Mucosa of rectum (tissue), 2 donors: Measurements from ENCODE around the gene SLC9A9.

ENCODE experiments used
- H3K27ac ChIP-seq, 2 donors: one replicate each; pipeline ENCODE4 v1.7.0; 2013; ENCODE audit warnings: inconsistent platforms in 2 of 2, low read depth in 2 of 2, low read length in 2 of 2
- H3K27me3 ChIP-seq, 2 donors: one replicate each; pipeline ENCODE4 v1.7.0; 2013; ENCODE audit warnings: low read length in 2 of 2; ENCODE audit not compliant: control insufficient read depth in 2 of 2, insufficient read depth in 2 of 2
- H3K36me3 ChIP-seq, 2 donors: one replicate each; pipeline ENCODE4 v1.7.0; 2013; ENCODE audit warnings: low read length in 2 of 2; ENCODE audit not compliant: control insufficient read depth in 2 of 2, insufficient read depth in 2 of 2
- H3K4me1 ChIP-seq, 2 donors: one replicate each; pipeline ENCODE4 v1.7.0; 2013; ENCODE audit warnings: low read length in 2 of 2, mild to moderate bottlenecking in 1 of 2; ENCODE audit not compliant: control insufficient read depth in 2 of 2, insufficient read depth in 2 of 2
- H3K4me3 ChIP-seq, 2 donors: one replicate each; pipeline ENCODE4 v1.7.0; 2013; ENCODE audit warnings: low read length in 2 of 2
- H3K9ac ChIP-seq, 2 donors: one replicate each; pipeline ENCODE4 v1.7.0; 2013; ENCODE audit warnings: low read length in 2 of 2, low read depth in 1 of 2, mild to moderate bottlenecking in 1 of 2
- H3K9me3 ChIP-seq, 2 donors: one replicate each; pipeline ENCODE4 v1.7.0; 2013; ENCODE audit warnings: low read length in 2 of 2; ENCODE audit not compliant: control insufficient read depth in 2 of 2
- donor health status: healthy.
- donor health status: Normal muscosa, but diverticular disease.

SLC9A9 gene

GRCh38 chr3:143298886-143299535 is 549.3 kb downstream of the SLC9A9 start:
- Histone ChIP-seq H3K36me3 (no peaks in the 10 kb centered on the region), H3K4me3 (no peak overlapping the region), H3K27me3 (no peaks in the 10 kb centered on the region), H3K9ac (no peak overlapping the region), H3K27ac (no peak overlapping the region), H3K9me3 (no peaks in the 10 kb centered on the region), H3K4me1 (no peaks in the 10 kb centered on the region)

GRCh38 chr3:143298380-143298779 is 549.9 kb downstream of the SLC9A9 start:
- Histone ChIP-seq H3K4me1 (no peaks in the 10 kb centered on the region), H3K9me3 (no peaks in the 10 kb centered on the region), H3K36me3 (no peaks in the 10 kb centered on the region), H3K27ac (no peak overlapping the region), H3K4me3 (no peak overlapping the region), H3K9ac (no peak overlapping the region), H3K27me3 (no peaks in the 10 kb centered on the region)

DNA sequence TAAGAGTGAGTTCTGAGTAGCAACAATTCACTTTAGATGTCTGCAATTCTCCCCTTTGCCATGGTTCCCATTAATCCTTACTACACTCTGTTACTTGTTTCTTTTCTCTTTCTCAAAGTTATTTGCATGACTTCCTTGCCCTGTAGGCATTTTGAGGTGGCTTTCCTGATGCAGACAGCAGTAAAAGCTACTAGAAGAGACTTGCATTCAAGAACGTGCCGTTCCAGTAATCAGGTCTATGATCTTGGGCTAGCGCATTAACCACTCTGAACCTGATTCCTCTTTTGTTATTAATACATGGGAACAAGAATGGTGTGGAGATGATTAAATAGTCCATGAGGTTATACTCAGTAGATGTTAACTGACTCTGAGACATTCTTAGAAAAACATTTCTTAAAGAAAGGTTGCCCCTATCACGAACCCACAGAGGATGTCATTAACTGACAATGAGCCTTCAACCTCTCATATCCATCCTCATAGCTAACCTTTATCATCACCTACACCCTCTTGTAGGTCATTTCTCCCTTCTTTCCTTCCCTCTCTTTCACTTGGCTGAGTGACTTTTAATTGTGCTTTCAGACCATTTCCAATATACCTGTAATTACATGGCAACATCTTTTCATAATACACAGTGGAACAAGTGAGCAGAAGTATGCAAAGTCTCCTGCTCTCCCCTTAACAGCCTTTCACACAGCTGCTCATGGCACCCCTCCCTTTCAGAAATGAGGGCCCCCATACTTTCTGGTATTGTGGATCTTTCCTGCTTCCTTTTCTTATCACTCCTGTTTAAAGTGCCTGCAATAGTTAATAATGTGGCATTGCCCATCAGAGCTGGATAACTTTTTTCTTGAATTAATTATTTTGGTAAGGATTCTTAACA is 552.8 kb downstream of the SLC9A9 start:
- Histone ChIP-seq H3K27me3 (no peaks in the 10 kb centered on the region), H3K9me3 (no peaks in the 10 kb centered on the region), H3K9ac (no peak overlapping the region), H3K36me3 (no peaks in the 10 kb centered on the region), H3K4me1 (no peaks in the 10 kb centered on the region), H3K4me3 (no peak overlapping the region), H3K27ac (no peak overlapping the region)

- Histone ChIP-seq H3K36me3 (no peaks in the 10 kb centered on the region), H3K27me3 (no peaks in the 10 kb centered on the region), H3K27ac (no peak overlapping the region), H3K9me3 (no peaks in the 10 kb centered on the region), H3K4me1 (no peaks in the 10 kb centered on the region), H3K4me3 (no peak overlapping the region), H3K9ac (no peak overlapping the region)
Measured at GRCh38 chr3:143294188-143294587, 554.1 kb downstream of the SLC9A9 start.

- no peaks in the 10 kb centered on the region for H3K27me3 ChIP-seq
Measured at GRCh38 chr3:143291836-143292447, 556.3 kb downstream of the SLC9A9 start.

DNA sequence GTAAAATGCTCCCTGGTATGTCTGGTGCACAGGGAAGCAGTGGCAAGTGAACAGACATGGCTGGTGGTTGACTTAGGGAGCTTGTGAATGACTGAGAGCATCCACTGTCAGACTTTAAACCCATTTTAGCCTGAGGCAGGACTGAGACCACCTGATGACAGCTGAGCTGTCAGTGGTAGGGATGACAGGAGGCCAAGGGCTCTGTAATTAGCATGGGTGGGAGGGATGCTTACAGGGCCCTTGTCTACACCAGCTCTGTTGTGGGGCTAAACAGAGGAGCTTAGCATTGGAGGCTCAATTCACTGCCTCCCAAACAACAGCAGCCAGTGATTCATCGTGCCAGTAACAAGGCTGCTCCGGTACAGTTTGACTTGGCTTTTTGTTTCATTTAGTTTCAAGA is 559.3 kb downstream of the SLC9A9 start:
- no peaks in the 10 kb centered on the region for H3K36me3 ChIP-seq
- H3K27ac ChIP-seq: no peak overlapping the region
- no peak overlapping the region for H3K9ac ChIP-seq
- H3K4me3 ChIP-seq: no peak overlapping the region
- no peaks in the 10 kb centered on the region for H3K4me1 ChIP-seq
- H3K27me3 ChIP-seq: no peaks in the 10 kb centered on the region
- no peaks in the 10 kb centered on the region for H3K9me3 ChIP-seq

More at GRCh38 chr3:143291836-143292447, 556.3 kb downstream of the SLC9A9 start:
- H3K4me1 ChIP-seq: no peaks in the 10 kb centered on the region
- no peaks in the 10 kb centered on the region for H3K36me3 ChIP-seq
- no peak overlapping the region for H3K27ac ChIP-seq
- no peak overlapping the region for H3K4me3 ChIP-seq
- no peak overlapping the region for H3K9ac ChIP-seq
- H3K9me3 ChIP-seq: no peaks in the 10 kb centered on the region

DNA sequence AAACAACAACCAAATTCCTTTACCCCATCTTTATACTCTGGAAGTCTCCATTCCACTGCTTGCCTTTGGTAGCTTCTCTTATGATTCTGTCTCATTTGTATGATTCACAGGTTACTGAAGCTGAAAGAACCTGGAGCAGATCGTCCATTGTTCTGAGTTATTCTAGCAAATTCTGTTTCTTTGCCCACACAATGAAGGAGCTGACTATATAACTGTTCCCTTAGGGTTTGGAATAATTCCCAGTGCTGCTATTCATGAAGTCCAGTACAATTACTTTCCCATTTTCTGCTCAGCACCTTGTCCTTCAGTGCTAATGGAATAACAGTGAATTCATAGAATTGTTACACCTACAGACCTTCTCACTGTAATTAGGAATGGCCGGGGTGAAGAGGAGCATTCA is 560.9 kb downstream of the SLC9A9 start:
- H3K27ac ChIP-seq: no peak overlapping the region

GRCh38 chr3:143286392-143287010 is 561.8 kb downstream of the SLC9A9 start:
- Histone ChIP-seq H3K36me3 (no peaks in the 10 kb centered on the region), H3K27me3 (no peaks in the 10 kb centered on the region), H3K9ac (no peak overlapping the region), H3K9me3 (no peaks in the 10 kb centered on the region), H3K4me3 (no peak overlapping the region), H3K4me1 (no peaks in the 10 kb centered on the region), H3K27ac (no peak overlapping the region)

More for the DNA sequence above, 560.9 kb downstream of the SLC9A9 start:
- Histone ChIP-seq H3K36me3 (no peaks in the 10 kb centered on the region), H3K4me1 (no peaks in the 10 kb centered on the region), H3K9ac (no peak overlapping the region), H3K27me3 (no peaks in the 10 kb centered on the region), H3K4me3 (no peak overlapping the region), H3K9me3 (no peaks in the 10 kb centered on the region)

- H3K9me3 ChIP-seq: no peaks in the 10 kb centered on the region
- no peak overlapping the region for H3K9ac ChIP-seq
- no peak overlapping the region for H3K4me3 ChIP-seq
- H3K27me3 ChIP-seq: no peaks in the 10 kb centered on the region
- no peak overlapping the region for H3K27ac ChIP-seq
- H3K36me3 ChIP-seq: no peaks in the 10 kb centered on the region
- H3K4me1 ChIP-seq: no peaks in the 10 kb centered on the region
Measured at GRCh38 chr3:143283432-143284128, 564.7 kb downstream of the SLC9A9 start.
